Astrocyte (in vitro differentiated cells and primary cell): ENCODE measurements around the gene LTB. TPM values are rescaled to one million over a fixed set of nuclear protein-coding genes. Genes with fewer than 3 reads are reported as not detected.

Experiments used
- DNase-seq: peaks from one replicate; pipeline ENCODE4 v3.0.0-alpha.2; 2010; ENCODE audit warnings: low read depth
- FAIRE-seq: peaks from 2 replicates; lab custom pipeline; 2011; peaks lifted over from hg19 to GRCh38; lab: Jason Lieb, UNC
- H2AFZ ChIP-seq: 2 replicates; pipeline ENCODE4 v1.6.0; 2012; ENCODE audit warnings: low read depth, low read length, inconsistent platforms
- H3K27ac ChIP-seq: 2 replicates; pipeline ENCODE4 v1.5.1; 2011; ENCODE audit warnings: low read depth, low read length, inconsistent platforms
- H3K27me3 ChIP-seq: 2 replicates; pipeline ENCODE4 v1.6.0; 2011; ENCODE audit warnings: low read length, inconsistent platforms; ENCODE audit not compliant: insufficient read depth
- H3K36me3 ChIP-seq: 2 replicates; pipeline ENCODE4 v1.5.1; 2011; ENCODE audit warnings: low read length, inconsistent platforms; ENCODE audit not compliant: insufficient read depth
- H3K4me1 ChIP-seq: 2 replicates; pipeline ENCODE4 v1.5.1; 2011; ENCODE audit warnings: low read length, inconsistent platforms; ENCODE audit not compliant: insufficient read depth
- H3K4me2 ChIP-seq: 2 replicates; pipeline ENCODE4 v1.6.0; 2012; ENCODE audit warnings: low read length, inconsistent platforms
- H3K4me3 ChIP-seq: 2 replicates; pipeline ENCODE4 v1.5.1; 2011; ENCODE audit warnings: low read depth, mild to moderate bottlenecking, low read length, inconsistent platforms; ENCODE audit not compliant: insufficient read depth
- H3K79me2 ChIP-seq: 2 replicates; pipeline ENCODE4 v1.6.0; 2012; ENCODE audit warnings: mild to moderate bottlenecking, low read length, inconsistent platforms; ENCODE audit not compliant: insufficient read depth
- H3K9ac ChIP-seq: 2 replicates; pipeline ENCODE4 v1.6.0; 2012; ENCODE audit warnings: mild to moderate bottlenecking, low read length, inconsistent platforms
- H3K9me3 ChIP-seq: 2 replicates; pipeline ENCODE4 v1.5.1; 2012; ENCODE audit warnings: low read depth, mild to moderate bottlenecking, low read length, inconsistent platforms; ENCODE audit not compliant: insufficient read depth
- H4K20me1 ChIP-seq: 2 replicates; pipeline ENCODE4 v1.6.0; 2012; ENCODE audit warnings: low read length, inconsistent platforms; ENCODE audit not compliant: insufficient read depth
- H3K27ac Mint-ChIP-seq: one replicate; pipeline ENCODE4 v1.8.0; 2021; ENCODE audit warnings: mild to moderate bottlenecking, mixed read lengths; ENCODE audit not compliant: unreplicated experiment
- H3K27me3 Mint-ChIP-seq: one replicate; pipeline ENCODE4 v1.8.0; 2021; ENCODE audit warnings: low read depth, mixed read lengths; ENCODE audit not compliant: unreplicated experiment
- H3K36me3 Mint-ChIP-seq: one replicate; pipeline ENCODE4 v1.8.0; 2021; ENCODE audit warnings: low read depth, mixed read lengths; ENCODE audit not compliant: unreplicated experiment
- H3K4me1 Mint-ChIP-seq: one replicate; pipeline ENCODE4 v1.8.0; 2021; ENCODE audit warnings: low read depth, mixed read lengths; ENCODE audit not compliant: unreplicated experiment
- H3K4me3 Mint-ChIP-seq: one replicate; pipeline ENCODE4 v1.8.0; 2021; ENCODE audit warnings: mild to moderate bottlenecking, moderate library complexity, mixed read lengths; ENCODE audit not compliant: unreplicated experiment
- H3K9me3 Mint-ChIP-seq: one replicate; pipeline ENCODE4 v1.8.0; 2021; ENCODE audit warnings: mild to moderate bottlenecking, mixed read lengths; ENCODE audit not compliant: unreplicated experiment
- CTCF ChIP-seq: IDR thresholded peaks from 2 replicates; pipeline ENCODE4 v1.5.1; 2011; ENCODE audit warnings: low read depth, mild to moderate bottlenecking, inconsistent platforms, low read length, moderate library complexity; ENCODE audit not compliant: insufficient read depth
- EZH2 ChIP-seq: IDR thresholded peaks from 2 replicates; pipeline ENCODE4 v1.6.1; 2012; ENCODE audit warnings: mild to moderate bottlenecking, low read length, inconsistent platforms; ENCODE audit not compliant: insufficient read depth
- total RNA-seq: library from RNA; stranded (reverse); gene quantifications from 2 replicates; pipeline ENCODE4 v1.2.1, GENCODE V29; 2021

Gene LTB
- total RNA-seq, 1 donor from 2014 or later = 0.52 TPM

GRCh38 chr6:31578184-31579118 is 3.8 kb downstream of the LTB start:
- Histone ChIP-seq H3K9ac (no peak overlapping the region), H3K4me1 (peaks cover 11% of the 10 kb centered on the region), H3K4me3 (no peak overlapping the region), H3K79me2 (no peaks in the 10 kb centered on the region), H3K36me3 (no peaks in the 10 kb centered on the region), H3K27ac (no peak overlapping the region), H4K20me1 (no peaks in the 10 kb centered on the region), H3K9me3 (no peaks in the 10 kb centered on the region), H2AFZ (no peak overlapping the region), H3K27me3 (peaks cover 3% of the 10 kb centered on the region), H3K4me2 (no peak overlapping the region)
- Mint-ChIP-seq H3K9me3 (no peaks in the 10 kb centered on the region), H3K27ac (no peak overlapping the region), H3K4me1 (peaks cover 12% of the 10 kb centered on the region), H3K4me3 (no peak overlapping the region), H3K36me3 (no peaks in the 10 kb centered on the region), H3K27me3 (peaks cover 15% of the 10 kb centered on the region)
- FAIRE-seq (no peak), DNase-seq (no peak)
- TF ChIP-seq CTCF = no peak
- no peak for TF ChIP-seq EZH2

GRCh38 chr6:31577579-31577966 is 4.7 kb downstream of the LTB start:
- no peak for FAIRE-seq

More at GRCh38 chr6:31577579-31577966, 4.7 kb downstream of the LTB start:
- H4K20me1 ChIP-seq = no peaks in the 10 kb centered on the region
- H3K9ac ChIP-seq = no peak overlapping the region
- no peak overlapping the region for H3K4me2 ChIP-seq
- Mint-ChIP-seq H3K36me3 (no peaks in the 10 kb centered on the region), H3K9me3 (no peaks in the 10 kb centered on the region), H3K4me3 (no peak overlapping the region), H3K27me3 (peaks cover 18% of the 10 kb centered on the region), H3K27ac (no peak overlapping the region), H3K4me1 (peaks cover 15% of the 10 kb centered on the region)
- no peak overlapping the region for H2AFZ ChIP-seq
- H3K4me1 ChIP-seq = peaks cover 11% of the 10 kb centered on the region
- no peaks in the 10 kb centered on the region for H3K79me2 ChIP-seq
- H3K36me3 ChIP-seq = no peaks in the 10 kb centered on the region
- H3K27me3 ChIP-seq = peaks cover 3% of the 10 kb centered on the region
- TF ChIP-seq CTCF (no peak), EZH2 (no peak)
- DNase-seq = no peak
- H3K27ac ChIP-seq = no peak overlapping the region
- H3K9me3 ChIP-seq = no peaks in the 10 kb centered on the region
- no peak overlapping the region for H3K4me3 ChIP-seq
